ENCODE data around the gene CTU2.

The CTU2 gene

DNA sequence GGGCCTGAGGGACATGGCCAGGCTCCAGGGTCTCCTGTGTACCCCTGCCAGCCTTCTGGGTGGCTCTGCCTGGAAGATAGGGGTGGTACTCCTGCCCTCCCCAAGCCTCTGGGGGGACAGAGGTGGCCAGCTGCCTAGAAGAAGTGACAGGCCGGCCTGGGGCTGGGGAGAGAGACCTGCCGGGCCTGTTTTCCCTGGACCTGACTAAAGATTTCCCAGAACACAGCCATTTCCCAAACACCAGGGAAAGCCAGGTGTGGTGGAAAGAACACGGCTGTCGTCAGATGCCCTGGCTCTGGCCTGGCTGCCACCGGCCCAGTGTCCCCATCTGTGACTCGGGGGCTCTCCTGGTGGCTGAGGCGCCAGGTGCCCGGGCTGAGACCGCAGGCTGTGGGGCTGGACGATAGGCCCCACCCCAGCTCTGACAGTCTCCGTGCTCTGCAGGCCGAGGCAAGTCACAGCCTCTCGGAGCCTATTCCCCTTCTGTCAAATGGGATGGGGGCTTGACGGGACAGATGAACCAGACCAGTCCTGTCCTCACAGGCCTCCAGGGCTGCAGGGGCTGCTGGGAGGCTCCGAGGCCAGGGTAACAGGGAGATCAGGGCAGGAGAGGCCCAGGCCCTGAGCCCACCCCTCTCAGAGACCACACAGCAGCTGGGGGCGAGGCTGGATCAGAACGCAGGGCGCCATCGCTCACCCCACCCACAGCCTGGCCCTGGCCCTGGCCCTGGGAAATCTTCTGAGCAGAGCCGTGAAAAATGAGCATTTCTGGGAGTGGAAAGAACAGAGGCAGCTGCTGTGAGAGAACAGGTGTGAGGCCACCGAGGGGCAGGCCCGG, 33.1 kb downstream of the CTU2 start:
- TF ChIP-seq, protein P1, sequence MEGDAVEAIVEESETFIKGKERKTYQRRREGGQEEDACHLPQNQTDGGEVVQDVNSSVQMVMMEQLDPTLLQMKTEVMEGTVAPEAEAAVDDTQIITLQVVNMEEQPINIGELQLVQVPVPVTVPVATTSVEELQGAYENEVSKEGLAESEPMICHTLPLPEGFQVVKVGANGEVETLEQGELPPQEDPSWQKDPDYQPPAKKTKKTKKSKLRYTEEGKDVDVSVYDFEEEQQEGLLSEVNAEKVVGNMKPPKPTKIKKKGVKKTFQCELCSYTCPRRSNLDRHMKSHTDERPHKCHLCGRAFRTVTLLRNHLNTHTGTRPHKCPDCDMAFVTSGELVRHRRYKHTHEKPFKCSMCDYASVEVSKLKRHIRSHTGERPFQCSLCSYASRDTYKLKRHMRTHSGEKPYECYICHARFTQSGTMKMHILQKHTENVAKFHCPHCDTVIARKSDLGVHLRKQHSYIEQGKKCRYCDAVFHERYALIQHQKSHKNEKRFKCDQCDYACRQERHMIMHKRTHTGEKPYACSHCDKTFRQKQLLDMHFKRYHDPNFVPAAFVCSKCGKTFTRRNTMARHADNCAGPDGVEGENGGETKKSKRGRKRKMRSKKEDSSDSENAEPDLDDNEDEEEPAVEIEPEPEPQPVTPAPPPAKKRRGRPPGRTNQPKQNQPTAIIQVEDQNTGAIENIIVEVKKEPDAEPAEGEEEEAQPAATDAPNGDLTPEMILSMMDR (IDR thresholded peaks at IDR 0.05), result no peak
- peaks cover 2 to 19% of the 10 kb centered on the region in 2 experiments for H3K4me1 ChIP-seq (ENCODE audit: control insufficient read depth in 1 of 2, insufficient read depth in 1 of 2, low read depth in 1 of 2, low read length in 1 of 2)
- peaks cover 15% of the 10 kb centered on the region for H3K36me3 ChIP-seq
- H3K27me3 ChIP-seq, result no peaks in the 10 kb centered on the region
- no peak overlapping the region for H3K27ac ChIP-seq
- no peak overlapping the region for H3K4me3 ChIP-seq (ENCODE audit: low read depth in 1 of 2, low read length in 1 of 2)
- no peaks in the 10 kb centered on the region for H3K9me3 ChIP-seq

DNA sequence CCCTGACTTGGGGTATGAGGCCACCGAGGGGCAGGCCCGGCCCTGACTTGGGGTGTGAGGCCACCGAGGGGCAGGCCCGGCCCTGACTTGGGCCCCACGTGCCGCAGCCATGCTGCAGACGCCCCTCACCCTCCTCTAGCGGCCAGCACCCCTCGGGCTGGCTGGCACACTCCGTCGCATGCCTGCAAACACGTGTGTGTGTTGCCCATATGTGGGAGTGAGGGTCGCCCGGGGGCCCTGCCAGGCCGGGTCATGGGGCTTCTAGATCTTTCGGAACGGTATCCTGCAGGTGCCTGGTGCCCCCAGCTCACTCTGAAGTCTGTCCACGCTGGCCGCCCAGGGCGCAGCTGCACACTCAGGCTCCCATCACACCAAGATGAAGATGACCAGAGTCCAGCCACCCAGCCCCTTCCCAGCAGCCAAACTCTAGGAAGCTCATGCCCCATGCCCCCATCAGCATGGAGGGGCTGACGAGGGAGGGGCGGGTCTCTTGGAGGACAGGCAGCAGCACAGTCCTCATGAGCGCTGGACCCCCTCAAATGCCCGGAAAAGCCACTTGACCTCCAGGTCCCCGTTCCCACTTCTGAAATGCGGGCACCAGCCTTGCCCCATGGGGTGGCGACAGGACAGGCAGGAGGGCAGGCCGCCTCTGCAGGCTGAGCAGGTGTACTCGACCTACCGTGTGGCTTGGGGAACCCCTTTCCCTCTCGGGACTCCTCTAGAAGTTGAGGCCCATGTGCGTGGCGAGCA, 33.8 kb downstream of the CTU2 start:
- Histone ChIP-seq H3K4me3 (ENCODE audit: low read depth in 1 of 2, low read length in 1 of 2) (no peak overlapping the region), H3K4me1 (ENCODE audit: control insufficient read depth in 1 of 2, insufficient read depth in 1 of 2, low read depth in 1 of 2, low read length in 1 of 2) (peaks cover 2 to 27% of the 10 kb centered on the region in 2 experiments), H3K9me3 (no peaks in the 10 kb centered on the region), H3K27me3 (no peaks in the 10 kb centered on the region), H3K36me3 (peaks cover 12% of the 10 kb centered on the region), H3K27ac (no peak overlapping the region)
- TF ChIP-seq, protein P1 (IDR thresholded peaks at IDR 0.05), result no peak

DNA sequence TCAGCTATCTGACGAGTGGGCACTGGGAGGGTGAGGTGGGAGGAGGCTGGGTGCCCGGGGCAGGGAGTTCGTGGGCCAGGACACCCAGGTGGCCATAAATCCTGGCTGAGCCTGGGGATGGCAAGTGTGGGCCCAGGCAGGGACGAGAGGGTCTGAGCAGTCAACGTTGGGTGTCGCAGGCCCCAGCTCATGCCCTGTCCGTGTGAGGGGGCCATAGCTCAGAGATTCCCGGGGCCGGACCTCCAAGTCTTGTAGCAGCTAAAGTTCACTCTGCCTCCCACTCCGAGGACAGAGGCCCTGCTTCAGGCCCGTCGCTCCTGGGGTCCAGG, 34.4 kb downstream of the CTU2 start:
- H3K27me3 ChIP-seq, result no peaks in the 10 kb centered on the region
- no peaks in the 10 kb centered on the region for H3K9me3 ChIP-seq
- H3K36me3 ChIP-seq, result peaks cover 12% of the 10 kb centered on the region
- no peak overlapping the region for H3K4me3 ChIP-seq (ENCODE audit: low read depth in 1 of 2, low read length in 1 of 2)
- TF ChIP-seq, protein P1 (IDR thresholded peaks at IDR 0.05), result no peak
- peaks cover 3 to 32% of the 10 kb centered on the region in 2 experiments for H3K4me1 ChIP-seq (ENCODE audit: control insufficient read depth in 1 of 2, insufficient read depth in 1 of 2, low read depth in 1 of 2, low read length in 1 of 2)
- no peak overlapping the region for H3K27ac ChIP-seq

DNA sequence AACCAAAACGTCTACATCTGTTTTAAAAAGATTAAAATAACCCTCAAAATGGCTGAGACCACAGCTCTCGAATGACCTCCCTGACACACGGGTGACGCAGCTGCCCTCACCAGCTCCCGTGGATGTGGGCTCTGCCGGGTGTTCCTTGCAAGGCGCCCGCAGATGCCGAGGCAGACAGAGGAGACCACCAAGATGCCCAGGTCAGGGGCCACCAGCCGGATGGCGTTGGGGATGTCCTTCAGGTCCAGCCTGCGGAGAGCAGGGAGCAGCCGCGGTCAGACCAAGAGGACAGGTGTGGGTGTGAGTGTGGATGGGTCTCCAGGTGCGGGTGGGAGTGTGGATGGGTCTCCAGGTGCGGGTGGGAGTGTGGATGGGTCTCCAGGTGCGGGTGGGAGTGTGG, 35.1 kb downstream of the CTU2 start:
- no peaks in the 10 kb centered on the region for H3K27me3 ChIP-seq
- H3K4me3 ChIP-seq (ENCODE audit: low read depth in 1 of 2, low read length in 1 of 2), result no peak overlapping the region
- TF ChIP-seq, protein P1 (IDR thresholded peaks at IDR 0.05), result no peak
- no peak overlapping the region for H3K27ac ChIP-seq
- H3K36me3 ChIP-seq, result peaks cover 12% of the 10 kb centered on the region
- H3K9me3 ChIP-seq, result no peaks in the 10 kb centered on the region
- peaks cover 7 to 39% of the 10 kb centered on the region in 2 experiments for H3K4me1 ChIP-seq (ENCODE audit: control insufficient read depth in 1 of 2, insufficient read depth in 1 of 2, low read depth in 1 of 2, low read length in 1 of 2)

DNA sequence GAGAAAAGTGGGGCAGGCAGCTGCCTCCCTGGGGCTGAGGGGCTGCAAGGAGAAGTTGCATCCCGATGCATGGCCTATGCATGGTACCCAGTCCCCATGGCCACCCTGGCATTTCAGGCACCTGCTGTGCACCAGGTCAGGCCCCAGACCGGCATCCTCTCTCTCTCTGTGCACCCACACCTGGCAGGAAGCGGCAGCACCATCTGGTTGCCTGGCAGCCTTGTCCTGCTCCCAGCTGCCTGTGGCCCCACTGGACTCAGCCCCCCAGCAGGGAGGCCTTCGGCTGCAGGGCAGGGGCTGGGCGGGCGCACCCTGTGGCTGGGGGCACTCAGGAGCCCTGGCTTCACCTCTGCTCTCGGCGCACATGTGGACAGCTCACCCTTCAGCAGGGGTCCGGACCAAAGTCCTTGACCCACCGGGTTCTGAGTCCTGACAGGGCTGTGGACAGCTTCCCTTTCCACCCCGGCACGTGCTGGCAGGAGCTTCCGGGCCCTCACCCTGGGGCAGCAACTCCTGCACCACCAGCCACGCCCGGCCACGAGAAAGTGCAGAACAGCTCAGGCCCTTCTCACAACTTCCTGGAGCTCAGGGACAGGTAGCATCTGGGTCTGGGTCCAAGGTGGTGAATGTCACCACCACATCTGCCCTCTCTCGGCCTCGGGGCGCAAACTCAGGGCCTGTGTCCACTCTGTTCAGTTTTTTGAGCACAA, 36.7 kb downstream of the CTU2 start:
- H3K27ac ChIP-seq, result no peak overlapping the region
- no peaks in the 10 kb centered on the region for H3K9me3 ChIP-seq
- peaks cover 5 to 40% of the 10 kb centered on the region in 2 experiments for H3K4me1 ChIP-seq (ENCODE audit: control insufficient read depth in 1 of 2, insufficient read depth in 1 of 2, low read depth in 1 of 2, low read length in 1 of 2)
- TF ChIP-seq, protein P1 (IDR thresholded peaks at IDR 0.05), result no peak
- no peak overlapping the region for H3K4me3 ChIP-seq (ENCODE audit: low read depth in 1 of 2, low read length in 1 of 2)
- H3K36me3 ChIP-seq, result peaks cover 12% of the 10 kb centered on the region
- H3K27me3 ChIP-seq, result no peaks in the 10 kb centered on the region
